Gastrocnemius medialis (tissue), 4 donors: Measurements from ENCODE around the gene LATS2. TPM values are rescaled to one million over a fixed set of nuclear protein-coding genes. Genes with fewer than 3 reads are reported as not detected.

Experiments used
- ATAC-seq, 2 donors: fragments of 150-250 bp; one replicate each; pipeline ENCODE4 v1.9.1; 2016
- DNase-seq, 2 donors: peaks; one replicate each; pipeline ENCODE4 v3.0.0-alpha.2; 2019
- H3K27ac ChIP-seq, 4 donors: fragments of 200-600 bp; sonication (generic); 1 replicate in 1 of 4; 2 replicates in 3 of 4; pipeline ENCODE4 v1.5.1; 2016 to 2018; ENCODE audit warnings: mild to moderate bottlenecking in 2 of 4, moderate library complexity in 1 of 4
- H3K27me3 ChIP-seq, 3 donors: fragments of 200-600 bp; sonication (generic) in 2 of 3; 1 replicate in 1 of 3; 2 replicates in 2 of 3; pipeline versions ENCODE4 v1.5.1 to v1.6.0; 2016 to 2019; ENCODE audit warnings: mild to moderate bottlenecking in 1 of 3, moderate library complexity in 1 of 3
- H3K36me3 ChIP-seq, 2 donors: fragments of 200-600 bp; sonication (generic) in 1 of 2; one replicate each; pipeline ENCODE4 v1.5.1; 2017 to 2018
- H3K4me1 ChIP-seq, 2 donors: fragments of 200-600 bp; sonication (generic) in 1 of 2; one replicate each; pipeline ENCODE4 v1.5.1; 2016 to 2017; ENCODE audit warnings: mild to moderate bottlenecking in 2 of 2
- H3K4me3 ChIP-seq, 4 donors: fragments of 200-600 bp; sonication (generic) in 3 of 4; 1 replicate in 1 of 4; 2 replicates in 3 of 4; pipeline ENCODE4 v1.5.1; 2016 to 2019; ENCODE audit warnings: mild to moderate bottlenecking in 2 of 4
- H3K9me3 ChIP-seq, 3 donors: fragments of 200-600 bp; sonication (generic) in 2 of 3; 1 replicate in 1 of 3; 2 replicates in 2 of 3; pipeline ENCODE4 v1.5.1; 2016 to 2019
- CTCF ChIP-seq, 5 experiments: fragments of 450-650 bp in 3 of 5; fragments of 200-600 bp in 2 of 5; sonication (generic) in 2 of 5; IDR thresholded peaks in 4 of 5; conservative IDR thresholded peaks in 1 of 5; 1 replicate in 4 of 5; 2 replicates in 1 of 5; pipeline ENCODE4 v1.5.1; 2016 to 2019; ENCODE audit warnings: antibody characterized with exemption in 5 of 5, mild to moderate bottlenecking in 3 of 5, moderate library complexity in 3 of 5
- POLR2A ChIP-seq, 2 donors: fragments of 450-650 bp; IDR thresholded peaks; one replicate each; pipeline ENCODE4 v1.6.1; 2017; ENCODE audit warnings: antibody characterized with exemption in 2 of 2, mild to moderate bottlenecking in 2 of 2, moderate library complexity in 2 of 2
- in situ Hi-C, 4 donors: fragments of 200-750 bp; cut with MboI; loops; one replicate each; pipeline versions ENCODE4 v1.15.0 to v1.8.0; 2017; ENCODE audit warnings: low sequenced_read_pairs in 4 of 4
- intact Hi-C: fragments of 100-400 bp; cut with DNase I; formaldehyde crosslinking; loops from one replicate; pipeline ENCODE4 v1.15.1; 2023; ENCODE audit warnings: low total_unique reads
- total RNA-seq, 4 donors: library from RNA; depleted of rRNA; stranded (reverse); fragments of >200 nt; gene quantifications; one replicate each; pipeline versions ENCODE4 v1.1.0 to v1.2.3, GENCODE V29; 2016

Gene LATS2
- total RNA-seq, 4 donors from 2014 or later, result 11.5 to 34.1 (median 18.8) TPM

GRCh38 chr13:20990910-20991525 is 70.4 kb downstream of the LATS2 start:
- TF ChIP-seq POLR2A (IDR thresholded peaks at IDR 0.05) (no peak), CTCF (IDR thresholded peaks at IDR 0.05 in 4 of 5, conservative IDR thresholded peaks at IDR 0.05 in 1 of 5) (no peak)
- in situ Hi-C loops, result no loop called here
- peaks cover 29 to 31% of the 10 kb centered on the region in 2 donors for H3K4me1 ChIP-seq
- DNase-seq, result no peak
- H3K36me3 ChIP-seq, result peaks cover 0 to 23% of the 10 kb centered on the region in 2 donors
- H3K4me3 ChIP-seq, result no peak overlapping the region
- intact Hi-C loops, result loop anchor here (5.0 to 10.0 kb wide), 3 partner anchors 49 to 284 kb away; no protein-coding TSS in a partner anchor
- no peak for ATAC-seq
- peak overlapping the region; percentile 71 to 90 (median 82) for H3K27ac ChIP-seq
- no peaks in the 10 kb centered on the region for H3K27me3 ChIP-seq
- H3K9me3 ChIP-seq, result no peaks in the 10 kb centered on the region

- intact Hi-C loops (loop anchor here (5.0 to 10.0 kb wide), 4 partner anchors 47 to 488 kb away; no protein-coding TSS in a partner anchor), in situ Hi-C loops (no loop called here)
- DNase-seq (no peak), ATAC-seq (no peak)
- Histone ChIP-seq H3K4me3 (no peak overlapping the region), H3K36me3 (peaks cover 0 to 23% of the 10 kb centered on the region in 2 donors), H3K4me1 (peaks cover 16 to 19% of the 10 kb centered on the region in 2 donors), H3K27me3 (no peaks in the 10 kb centered on the region), H3K27ac (peak overlapping the region; percentile 71 to 90 (median 82)), H3K9me3 (no peaks in the 10 kb centered on the region)
- TF ChIP-seq CTCF (IDR thresholded peaks at IDR 0.05 in 4 of 5, conservative IDR thresholded peaks at IDR 0.05 in 1 of 5) (no peak), POLR2A (IDR thresholded peaks at IDR 0.05) (no peak)
Observed at GRCh38 chr13:20989656-20990321, 71.6 kb downstream of the LATS2 start.

- in situ Hi-C loops, result no loop called here
- no peaks in the 10 kb centered on the region for H3K27me3 ChIP-seq
- H3K4me3 ChIP-seq, result no peak overlapping the region
- H3K4me1 ChIP-seq, result peaks cover 9 to 13% of the 10 kb centered on the region in 2 donors
- H3K36me3 ChIP-seq, result peaks cover 0 to 23% of the 10 kb centered on the region in 2 donors
- TF ChIP-seq CTCF (IDR thresholded peaks at IDR 0.05 in 4 of 5, conservative IDR thresholded peaks at IDR 0.05 in 1 of 5), result no peak
- TF ChIP-seq POLR2A (IDR thresholded peaks at IDR 0.05), result no peak
- no peaks in the 10 kb centered on the region for H3K9me3 ChIP-seq
- intact Hi-C loops, result loop anchor here (5.0 kb wide), 1 partner anchor 488 kb away; no protein-coding TSS in a partner anchor
- ATAC-seq, result no peak
- no peak for DNase-seq
- peak overlapping the region; percentile 71 to 90 (median 82) for H3K27ac ChIP-seq
Observed at GRCh38 chr13:20988909-20989655, 72.3 kb downstream of the LATS2 start.

- no peaks in the 10 kb centered on the region for H3K9me3 ChIP-seq
- no peak overlapping the region for H3K27ac ChIP-seq
- intact Hi-C loops (loop anchor here (5.0 kb wide), 1 partner anchor 489 kb away; no protein-coding TSS in a partner anchor), in situ Hi-C loops (no loop called here)
- ATAC-seq, result no peak
- no peaks in the 10 kb centered on the region for H3K27me3 ChIP-seq
- H3K4me3 ChIP-seq, result no peak overlapping the region
- DNase-seq, result no peak
- peaks cover 0 to 28% of the 10 kb centered on the region in 2 donors for H3K36me3 ChIP-seq
- peaks cover 3 to 6% of the 10 kb centered on the region in 2 donors for H3K4me1 ChIP-seq
- TF ChIP-seq POLR2A (IDR thresholded peaks at IDR 0.05), result no peak
- no peak for TF ChIP-seq CTCF (IDR thresholded peaks at IDR 0.05 in 4 of 5, conservative IDR thresholded peaks at IDR 0.05 in 1 of 5)
Observed at GRCh38 chr13:20988033-20988908, 73.1 kb downstream of the LATS2 start.
